Stimulated activated CD4-positive, alpha-beta T cell treated with anti-CD3 and anti-CD28 coated beads, Interleukin-12 subunit alpha, Interleukin-12 subunit beta, amount 100 ng/mL, for 48 hours (primary cell): ENCODE results near the gene CYP2F1.

Source experiments
- DNase-seq, 3 donors: peaks; one replicate each; pipeline ENCODE4 v3.0.0-alpha.2; 2020; ENCODE audit warnings: low read depth in 2 of 3, low spot score in 1 of 3

Gene CYP2F1

DNA sequence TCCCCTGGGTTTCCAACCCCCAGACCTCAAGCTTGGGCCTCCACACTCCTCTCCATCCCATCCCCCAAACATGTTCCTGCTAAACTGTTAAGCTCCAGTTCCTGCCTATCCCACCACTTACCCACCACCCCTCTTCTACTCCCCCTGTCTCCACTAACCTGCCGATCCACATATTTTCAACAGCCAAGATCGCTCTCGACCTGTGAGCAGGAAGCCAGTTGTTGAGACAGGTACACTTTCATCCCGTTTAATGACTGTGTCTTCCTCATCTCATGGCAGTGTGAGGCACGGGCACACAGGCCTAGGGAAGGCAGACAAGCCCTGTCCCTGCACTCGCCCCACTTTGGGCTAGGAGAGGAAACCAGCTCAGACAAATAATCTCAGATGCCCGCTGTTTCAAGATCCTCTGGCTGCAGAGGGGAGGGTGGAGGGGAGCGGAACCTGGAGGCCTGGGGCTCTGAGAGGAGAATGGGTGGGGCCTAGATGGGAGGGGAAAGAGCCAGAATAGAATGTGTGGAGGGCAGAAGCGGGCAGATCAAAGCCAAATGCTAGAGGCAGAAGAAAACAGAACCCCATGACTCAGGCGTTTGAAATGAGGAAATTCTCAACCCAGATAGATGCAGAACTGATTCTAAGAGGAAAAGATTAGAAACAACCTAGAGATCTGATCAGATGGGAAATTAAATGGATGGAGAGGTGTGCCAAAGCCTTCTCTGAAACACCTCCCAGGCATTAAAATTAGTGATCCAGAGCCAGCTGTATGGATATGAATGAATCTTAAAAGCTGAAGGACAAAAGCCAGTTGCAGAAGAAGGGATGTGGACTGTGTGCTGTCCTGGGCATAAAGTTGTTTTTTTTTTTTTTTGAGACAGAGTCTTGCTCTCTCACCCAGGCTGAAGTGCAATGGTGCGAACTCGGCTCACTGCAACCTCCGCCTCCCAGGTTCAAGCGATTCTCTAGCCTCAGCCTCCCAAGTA is 61.9 kb downstream of the CYP2F1 start:
- peak in 1 of 3 donors; percentile 27 for DNase-seq
